Measurements from ENCODE around the gene SETBP1.

- no peak for TF ChIP-seq CTCF (IDR thresholded peaks at IDR 0.05; ENCODE audit: low read depth, low read length)
- no peak for TF ChIP-seq POLR2A (IDR thresholded peaks at IDR 0.05; ENCODE audit: extremely low read depth, insufficient read length)
- TF ChIP-seq MAX (IDR thresholded peaks at IDR 0.05; ENCODE audit: low read depth, low read length), result no peak
These were observed 9.0 kb downstream of the SETBP1 start for GRCh38 chr18:44689736-44690135.

Measured in NB4 (cell line).